Lung (tissue), 12 donors: ENCODE results near the gene GMFB. TPM values are rescaled to one million over a fixed set of nuclear protein-coding genes. Genes with fewer than 3 reads are reported as not detected.
"Not testable (repeated sequence)": the region's sequence is repeated elsewhere in the genome, so short reads cannot be mapped to it uniquely, and the experiment has no call there.

Experiments
- ATAC-seq: fragments of 200-7000 bp; cut with Tn5 transposase; one replicate; pipeline ENCODE4 v1.9.1; 2020; ENCODE audit warnings: moderate number of reproducible peaks; ENCODE audit not compliant: insufficient read depth, low FRiP score
- DNase-seq, 3 donors: peaks; one replicate each; pipeline ENCODE4 v3.0.0-alpha.2; 2013 to 2017
- H3K27ac ChIP-seq, 2 donors: one replicate each; pipeline ENCODE4 v1.5.1; 2013; ENCODE audit warnings: mild to moderate bottlenecking in 2 of 2, moderate library complexity in 2 of 2, control low read depth in 1 of 2, inconsistent platforms in 1 of 2, low read depth in 1 of 2, low read length in 1 of 2
- H3K27me3 ChIP-seq, 3 donors: one replicate each; pipeline ENCODE4 v1.5.1; 2013; ENCODE audit warnings: low read length in 2 of 3; ENCODE audit not compliant: control insufficient read depth in 3 of 3, insufficient read depth in 3 of 3
- H3K36me3 ChIP-seq, 4 donors: one replicate each; pipeline ENCODE4 v1.5.1; 2013; ENCODE audit warnings: low read length in 4 of 4, mild to moderate bottlenecking in 1 of 4, moderate library complexity in 1 of 4; ENCODE audit not compliant: control insufficient read depth in 4 of 4, insufficient read depth in 4 of 4
- H3K4me1 ChIP-seq, 5 donors: one replicate each; pipeline ENCODE4 v1.5.1; 2013; ENCODE audit warnings: low read length in 5 of 5, mild to moderate bottlenecking in 2 of 5, moderate library complexity in 1 of 5; ENCODE audit not compliant: control insufficient read depth in 5 of 5, insufficient read depth in 5 of 5
- H3K4me3 ChIP-seq: one replicate; pipeline ENCODE4 v1.5.1; 2013; ENCODE audit warnings: mild to moderate bottlenecking, control low read depth, moderate library complexity
- H3K9ac ChIP-seq, 2 donors: one replicate each; pipeline ENCODE4 v1.5.1; 2013; ENCODE audit warnings: low read length in 2 of 2, control low read depth in 1 of 2; ENCODE audit not compliant: insufficient read depth in 1 of 2
- H3K9me3 ChIP-seq, 4 donors: one replicate each; pipeline ENCODE4 v1.5.1; 2013; ENCODE audit warnings: low read length in 3 of 4, mild to moderate bottlenecking in 1 of 4, moderate library complexity in 1 of 4; ENCODE audit not compliant: control insufficient read depth in 4 of 4, insufficient read depth in 3 of 4
- CTCF ChIP-seq: IDR thresholded peaks from 2 replicates; pipeline ENCODE4 v1.5.1; 2012; ENCODE audit warnings: mild to moderate bottlenecking; ENCODE audit errors: control extremely low read depth, extremely low read depth
- WGBS, 2 donors: extraction: QIAGEN DNeasy Blood & Tissue Kit; methylation state at CpG; one replicate each; pipeline ENCODE4 v1.1.7; 2013; 5-methylcytosine and 5-hydroxymethylcytosine counted together
- polyA plus RNA-seq, 2 donors: library from polyadenylated mRNA; stranded (reverse); fragments of 200-250 nt; gene quantifications; one replicate each; pipeline ENCODE4 v1.2.1, GENCODE V29; 2013
- total RNA-seq, 2 donors: library from RNA; depleted of rRNA in 1 of 2; stranded (reverse); fragments of >200 nt in 1 of 2; gene quantifications; one replicate each; pipeline ENCODE4 v1.2.1, GENCODE V29; 2014 to 2021
- donor health status: control.
- donor health status: control.
- donor health status: Bipolar disorder and iron deficiency.
- donor health status: healthy.
- donor health status: DM: yes; HTN: yes; CAD: no.

The GMFB gene
- total and polyA plus RNA-seq, 4 donors = 15.6 to 55.8 (median 35.9) TPM

DNA sequence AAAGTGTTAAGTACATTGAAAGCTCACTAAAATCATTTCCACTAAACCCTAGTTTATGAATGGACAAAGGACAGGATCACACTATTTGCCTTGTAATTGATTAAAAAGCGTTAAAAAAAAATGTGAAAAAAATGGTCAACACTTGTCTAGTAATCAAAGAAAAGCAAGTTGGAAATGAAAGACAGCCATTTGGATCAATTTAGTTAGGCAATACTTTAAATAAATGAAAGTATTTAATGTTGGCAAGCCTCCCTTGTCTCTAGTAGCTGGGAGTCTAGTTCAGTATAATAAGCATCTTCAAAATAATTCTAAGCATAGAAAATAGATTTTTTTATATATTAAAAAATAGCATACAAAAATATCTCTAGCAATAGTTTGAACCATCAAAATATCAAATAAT is 33.4 kb downstream of the GMFB start:
- whole genome bisulfite sequencing, 2 donors = 83 to 86% methylated on average over 1 of the region's 1 CpG
- Histone ChIP-seq H3K9me3 (peaks cover 0 to 2% (median 0%) of the 10 kb centered on the region in 4 donors), H3K9ac (no peak overlapping the region), H3K4me3 (no peak overlapping the region), H3K27ac (no peak overlapping the region), H3K36me3 (no peaks in the 10 kb centered on the region), H3K27me3 (no peaks in the 10 kb centered on the region), H3K4me1 (no peaks in the 10 kb centered on the region)
- TF ChIP-seq CTCF = no peak
- no peak for DNase-seq
- ATAC-seq = no peak

GRCh38 chr14:54453990-54454389 is 34.8 kb downstream of the GMFB start:
- not testable (repeated sequence) for ATAC-seq, DNase-seq, H3K27ac ChIP-seq, H3K27me3 ChIP-seq, H3K4me1 ChIP-seq, H3K36me3 ChIP-seq, H3K9ac ChIP-seq, H3K4me3 ChIP-seq, H3K9me3 ChIP-seq
- WGBS, 2 donors = 93 to 94% methylated on average over 5 of the region's 5 CpGs

- Histone ChIP-seq H3K4me1 (no peaks in the 10 kb centered on the region), H3K27me3 (no peaks in the 10 kb centered on the region), H3K9me3 (peaks cover 0 to 1% (median 0%) of the 10 kb centered on the region in 4 donors), H3K27ac (no peak overlapping the region), H3K9ac (no peak overlapping the region), H3K4me3 (no peak overlapping the region), H3K36me3 (no peaks in the 10 kb centered on the region)
- ATAC-seq = no peak
- no peak for TF ChIP-seq CTCF
- 94 to 97% methylated on average over 3 of the region's 3 CpGs for WGBS, 2 donors
- DNase-seq = no peak
These were observed 35.5 kb downstream of the GMFB start for GRCh38 chr14:54453252-54453651.

DNA sequence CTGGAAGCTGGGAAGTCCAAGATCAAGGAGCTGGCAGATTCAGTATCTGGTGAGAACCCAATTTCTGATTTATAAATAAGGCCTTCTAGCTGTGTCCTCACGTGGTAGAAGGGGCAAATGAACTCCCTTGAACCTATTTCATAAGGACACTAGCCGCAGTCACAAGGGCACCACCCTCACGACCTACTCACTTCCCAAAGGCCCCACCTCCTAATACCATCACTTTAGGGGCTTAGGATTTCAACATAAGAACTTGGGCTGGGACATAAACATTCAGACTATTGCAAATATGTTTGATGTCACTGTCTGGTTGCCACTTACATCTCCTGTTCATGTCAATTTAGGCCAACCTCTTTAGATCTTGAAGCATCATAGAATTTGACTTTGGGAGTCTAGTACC is 36.8 kb downstream of the GMFB start:
- H3K27me3 ChIP-seq = peaks cover 0 to 2% (median 0%) of the 10 kb centered on the region in 3 donors
- H3K9ac ChIP-seq = no peak overlapping the region
- H3K4me1 ChIP-seq = no peaks in the 10 kb centered on the region
- H3K9me3 ChIP-seq = peaks cover 0 to 1% (median 0%) of the 10 kb centered on the region in 4 donors
- no peak overlapping the region for H3K27ac ChIP-seq
- WGBS, 2 donors = 75 to 86% methylated on average over 3 of the region's 3 CpGs
- no peak for DNase-seq
- no peaks in the 10 kb centered on the region for H3K36me3 ChIP-seq
- H3K4me3 ChIP-seq = no peak overlapping the region
- TF ChIP-seq CTCF = no peak
- no peak for ATAC-seq
